Upper lobe of right lung (tissue), 1 donor: ENCODE measurements around the gene KCNQ4. TPM values are rescaled to one million over a fixed set of nuclear protein-coding genes. Genes with fewer than 3 reads are reported as not detected.

Experiments used
- ATAC-seq: fragments of 200-7000 bp; cut with Tn5 transposase; one replicate; pipeline ENCODE4 v1.9.1; 2020; ENCODE audit warnings: mild to moderate bottlenecking, moderate library complexity
- DNase-seq: peaks from one replicate; pipeline ENCODE4 v3.0.0-alpha.2; 2020
- H3K27ac ChIP-seq: fragments of 200-600 bp; one replicate; pipeline ENCODE4 v1.8.0; 2022
- H3K27me3 ChIP-seq: fragments of 200-600 bp; one replicate; pipeline ENCODE4 v1.8.0; 2022; ENCODE audit warnings: mild to moderate bottlenecking
- H3K36me3 ChIP-seq: fragments of 200-600 bp; one replicate; pipeline ENCODE4 v1.8.0; 2022
- H3K4me1 ChIP-seq: fragments of 200-600 bp; one replicate; pipeline ENCODE4 v1.8.0; 2022
- H3K4me3 ChIP-seq: fragments of 200-600 bp; one replicate; pipeline ENCODE4 v1.8.0; 2022; ENCODE audit warnings: mild to moderate bottlenecking
- H3K9me3 ChIP-seq: fragments of 200-600 bp; one replicate; pipeline ENCODE4 v1.8.0; 2022
- intact Hi-C: fragments of 100-400 bp; cut with DNase I; formaldehyde crosslinking; loops from one replicate; pipeline ENCODE4 v1.11.0; 2022
- total RNA-seq: library from RNA; stranded (reverse); fragmentation: NEBNext Ultra II Directional; extraction: Animal tissue kit (Norgen Biotek cat#: 25700); gene quantifications from one replicate; pipeline ENCODE4 v1.2.1, GENCODE V29; 2021
- TF ChIP-seq, protein P1 (sequence below): fragments of 200-600 bp; IDR thresholded peaks from one replicate; pipeline ENCODE4 v1.8.0; 2022; ENCODE audit warnings: antibody characterized with exemption
- donor health status: DM: no; HTN: yes; CAD: no; lungs with severe emphysema.

KCNQ4 gene
- total RNA-seq, 1 donor from 2014 or later = 0.96 TPM

DNA sequence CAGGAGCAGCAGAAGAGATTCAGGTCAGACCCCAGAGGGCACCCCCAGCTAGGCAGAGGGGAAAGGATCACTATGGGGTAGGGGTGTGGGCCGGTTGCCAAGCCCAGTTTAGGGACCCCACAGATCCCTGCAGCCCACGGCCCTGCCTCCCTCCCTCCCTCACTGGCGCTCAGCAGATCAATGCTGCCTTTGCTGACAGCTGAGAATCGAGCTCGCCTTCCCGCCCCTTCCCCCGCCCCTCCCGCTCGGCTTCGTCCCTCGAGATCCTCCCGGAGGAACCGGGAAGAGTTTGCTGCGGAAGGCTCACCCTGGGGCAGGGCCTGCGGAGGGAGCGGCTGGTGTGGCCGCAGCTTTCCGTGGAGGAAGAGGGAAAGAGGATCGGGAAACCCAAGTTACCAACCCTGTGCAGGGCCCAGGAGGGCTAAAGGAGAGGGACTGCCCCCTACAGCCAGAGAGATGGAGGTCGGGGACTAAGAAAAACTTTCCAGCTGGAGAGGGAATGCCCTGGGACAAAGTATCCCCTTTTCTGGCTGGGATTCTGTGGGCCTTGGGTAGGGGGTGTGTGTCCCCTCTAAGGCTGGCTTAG, 1.1 kb upstream of the KCNQ4 start:
- Histone ChIP-seq H3K4me3 (peak overlapping the region; percentile 50), H3K27me3 (no peaks in the 10 kb centered on the region), H3K36me3 (no peaks in the 10 kb centered on the region), H3K4me1 (peaks cover 12% of the 10 kb centered on the region), H3K9me3 (no peaks in the 10 kb centered on the region), H3K27ac (no peak overlapping the region)
- intact Hi-C loops = no loop called here
- TF ChIP-seq, protein P1, sequence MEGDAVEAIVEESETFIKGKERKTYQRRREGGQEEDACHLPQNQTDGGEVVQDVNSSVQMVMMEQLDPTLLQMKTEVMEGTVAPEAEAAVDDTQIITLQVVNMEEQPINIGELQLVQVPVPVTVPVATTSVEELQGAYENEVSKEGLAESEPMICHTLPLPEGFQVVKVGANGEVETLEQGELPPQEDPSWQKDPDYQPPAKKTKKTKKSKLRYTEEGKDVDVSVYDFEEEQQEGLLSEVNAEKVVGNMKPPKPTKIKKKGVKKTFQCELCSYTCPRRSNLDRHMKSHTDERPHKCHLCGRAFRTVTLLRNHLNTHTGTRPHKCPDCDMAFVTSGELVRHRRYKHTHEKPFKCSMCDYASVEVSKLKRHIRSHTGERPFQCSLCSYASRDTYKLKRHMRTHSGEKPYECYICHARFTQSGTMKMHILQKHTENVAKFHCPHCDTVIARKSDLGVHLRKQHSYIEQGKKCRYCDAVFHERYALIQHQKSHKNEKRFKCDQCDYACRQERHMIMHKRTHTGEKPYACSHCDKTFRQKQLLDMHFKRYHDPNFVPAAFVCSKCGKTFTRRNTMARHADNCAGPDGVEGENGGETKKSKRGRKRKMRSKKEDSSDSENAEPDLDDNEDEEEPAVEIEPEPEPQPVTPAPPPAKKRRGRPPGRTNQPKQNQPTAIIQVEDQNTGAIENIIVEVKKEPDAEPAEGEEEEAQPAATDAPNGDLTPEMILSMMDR = no peak
- ATAC-seq (no peak), DNase-seq (no peak)

DNA sequence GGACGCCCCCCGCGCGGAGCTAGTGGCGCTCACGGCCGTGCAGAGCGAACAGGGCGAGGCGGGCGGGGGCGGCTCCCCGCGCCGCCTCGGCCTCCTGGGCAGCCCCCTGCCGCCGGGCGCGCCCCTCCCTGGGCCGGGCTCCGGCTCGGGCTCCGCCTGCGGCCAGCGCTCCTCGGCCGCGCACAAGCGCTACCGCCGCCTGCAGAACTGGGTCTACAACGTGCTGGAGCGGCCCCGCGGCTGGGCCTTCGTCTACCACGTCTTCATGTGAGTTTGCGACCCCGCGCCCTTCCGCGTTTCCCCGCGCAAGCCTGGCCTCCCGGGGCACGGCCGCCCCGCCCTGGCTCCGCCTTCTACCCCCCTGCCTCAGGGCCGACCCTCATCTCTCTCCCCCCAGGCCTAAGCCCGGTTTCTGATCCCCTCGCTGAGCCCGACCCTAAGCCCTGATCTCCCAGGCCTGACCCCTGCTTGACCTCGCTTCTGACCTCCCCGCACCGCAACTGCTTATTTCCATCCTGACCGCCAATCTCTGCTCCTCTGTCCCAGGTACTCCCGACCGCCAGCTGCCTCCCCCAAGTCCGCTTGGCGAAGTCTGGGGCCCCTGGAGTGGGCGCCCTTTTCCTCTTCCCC, 669 bp downstream of the KCNQ4 start:
- no peaks in the 10 kb centered on the region for H3K9me3 ChIP-seq
- H3K27me3 ChIP-seq = no peaks in the 10 kb centered on the region
- no peak overlapping the region for H3K27ac ChIP-seq
- intact Hi-C loops = no loop called here
- no peak for DNase-seq
- peak; percentile 3 for ATAC-seq
- H3K36me3 ChIP-seq = no peaks in the 10 kb centered on the region
- TF ChIP-seq, protein P1 = no peak
- peaks cover 12% of the 10 kb centered on the region for H3K4me1 ChIP-seq
- H3K4me3 ChIP-seq = peak overlapping the region; percentile 29

DNA sequence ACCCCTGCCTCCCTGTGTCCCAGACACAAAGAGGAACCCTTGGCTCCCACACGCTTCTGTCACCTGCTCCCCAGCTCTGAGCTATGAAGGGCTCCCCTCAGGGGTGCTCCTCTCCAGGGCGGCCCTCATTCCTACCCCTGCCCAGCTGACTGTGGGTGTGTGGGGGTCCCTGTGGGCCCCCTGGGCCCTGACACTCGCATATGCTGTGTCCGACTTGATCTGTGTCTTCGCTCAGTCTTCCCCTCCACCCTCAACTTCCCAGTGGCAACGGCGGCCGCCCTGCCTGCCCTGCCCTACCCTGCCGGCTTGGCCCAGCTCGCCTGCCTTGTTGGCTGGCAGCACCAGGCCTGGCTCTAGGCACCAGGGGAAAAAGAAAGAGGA, 1.2 kb downstream of the KCNQ4 start:
- intact Hi-C loops = no loop called here
- Histone ChIP-seq H3K27ac (peak overlapping the region; percentile 3), H3K4me3 (peak overlapping the region; percentile 29), H3K4me1 (peaks cover 12% of the 10 kb centered on the region), H3K27me3 (no peaks in the 10 kb centered on the region), H3K36me3 (no peaks in the 10 kb centered on the region), H3K9me3 (no peaks in the 10 kb centered on the region)
- ATAC-seq = no peak
- DNase-seq = no peak
- TF ChIP-seq, protein P1 = no peak

DNA sequence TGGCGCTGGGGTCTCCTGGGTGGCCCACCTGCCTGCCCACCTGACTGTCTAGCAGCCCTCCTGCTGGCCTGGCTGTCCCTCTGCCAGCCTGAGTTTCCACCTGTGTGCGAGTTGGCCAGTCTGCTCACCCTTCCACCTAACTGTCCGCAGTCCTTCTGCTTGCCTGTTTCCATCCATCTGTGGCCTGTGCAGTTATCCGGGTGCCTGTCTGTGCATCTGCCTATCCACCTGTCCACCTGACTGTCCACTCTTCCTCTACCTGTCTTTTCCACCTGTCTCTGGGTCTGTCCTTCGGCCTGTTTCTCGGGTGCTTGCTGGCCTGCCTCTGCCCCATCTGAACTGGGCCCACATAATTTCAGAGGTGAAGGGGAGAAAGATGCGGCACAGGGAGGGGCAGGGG, 1.9 kb downstream of the KCNQ4 start:
- no peaks in the 10 kb centered on the region for H3K36me3 ChIP-seq
- no peaks in the 10 kb centered on the region for H3K9me3 ChIP-seq
- no peaks in the 10 kb centered on the region for H3K27me3 ChIP-seq
- no peak for ATAC-seq
- no peak overlapping the region for H3K27ac ChIP-seq
- H3K4me1 ChIP-seq = peaks cover 12% of the 10 kb centered on the region
- no peak overlapping the region for H3K4me3 ChIP-seq
- no peak for DNase-seq
- intact Hi-C loops = no loop called here
- TF ChIP-seq, protein P1 = no peak

DNA sequence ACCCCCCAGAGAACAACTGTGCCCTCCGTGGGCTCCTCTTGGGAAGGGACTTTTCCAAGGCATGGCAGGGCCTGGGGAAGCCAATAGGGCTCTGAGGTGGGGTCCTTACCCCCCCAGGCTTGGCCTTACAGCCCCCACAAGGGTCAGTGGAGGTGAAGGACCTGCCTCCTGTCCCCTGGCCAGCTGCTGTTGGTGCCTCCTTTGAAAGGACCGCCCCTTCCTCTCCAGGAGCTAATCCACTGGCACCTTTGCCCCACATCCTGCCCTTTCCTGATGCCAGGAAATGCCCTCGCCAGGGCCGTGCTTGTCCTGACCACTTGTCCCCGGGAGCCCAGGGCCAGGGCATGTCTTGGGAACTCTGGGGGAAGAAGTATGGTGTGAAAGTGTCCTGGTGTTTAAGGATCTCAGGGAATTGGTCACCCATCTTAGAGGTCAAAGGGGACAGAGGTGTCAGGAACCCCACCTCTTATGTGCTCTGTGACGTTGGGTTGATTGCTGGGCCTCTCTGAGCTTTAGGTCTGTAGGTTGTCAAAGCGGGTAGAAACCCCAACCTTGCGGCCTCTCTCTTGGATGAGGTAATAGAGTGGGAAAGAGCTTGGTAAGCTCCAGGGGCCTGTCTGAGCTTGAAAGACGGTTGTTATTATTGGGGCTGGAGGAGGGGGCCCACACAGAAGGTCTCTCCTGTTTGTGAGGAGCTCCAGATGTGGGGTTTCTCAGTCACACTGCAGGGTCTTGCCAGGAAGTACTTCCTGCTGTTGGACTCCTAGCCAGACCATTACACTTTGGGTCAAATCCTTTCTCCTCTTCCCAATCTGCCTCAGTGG, 2.8 kb downstream of the KCNQ4 start:
- Histone ChIP-seq H3K27me3 (no peaks in the 10 kb centered on the region), H3K4me3 (no peak overlapping the region), H3K9me3 (no peaks in the 10 kb centered on the region), H3K36me3 (no peaks in the 10 kb centered on the region), H3K27ac (no peak overlapping the region), H3K4me1 (peaks cover 12% of the 10 kb centered on the region)
- DNase-seq (no peak), ATAC-seq (no peak)
- TF ChIP-seq, protein P1 = no peak
- intact Hi-C loops = no loop called here
